Fibroblast of upper back skin (primary cell): Measurements from ENCODE around the gene ZNF777.
"Not testable (repeated sequence)": the region's sequence is repeated elsewhere in the genome, so short reads cannot be mapped to it uniquely, and the experiment has no call there.

ENCODE experiments used
- DNase-seq: peaks from one replicate; pipeline ENCODE4 v3.0.0-alpha.2; 2013

Gene ZNF777

GRCh38 chr7:149409895-149410294 is 51.0 kb downstream of the ZNF777 start:
- no peak for DNase-seq

DNA sequence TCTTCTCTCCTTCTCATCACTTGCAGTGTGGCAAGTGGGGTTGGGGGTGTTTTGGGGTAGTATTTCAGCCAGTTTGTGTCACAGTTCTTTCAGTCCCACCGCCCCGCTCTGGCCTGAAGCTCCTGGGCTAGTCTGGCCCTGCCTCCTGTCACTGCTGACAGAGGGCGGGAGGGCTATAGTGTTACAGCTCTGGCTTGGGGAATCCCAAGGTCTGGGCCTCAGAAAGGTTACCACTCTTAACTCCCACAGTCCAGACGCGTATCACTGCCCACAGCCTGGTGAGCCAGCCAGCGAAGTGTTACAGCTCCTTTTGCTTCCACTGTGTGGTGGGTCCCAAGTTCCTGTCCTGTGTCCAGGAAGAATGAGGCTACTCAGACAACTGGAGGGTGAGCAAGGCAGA is 56.0 kb downstream of the ZNF777 start:
- DNase-seq: no peak

DNA sequence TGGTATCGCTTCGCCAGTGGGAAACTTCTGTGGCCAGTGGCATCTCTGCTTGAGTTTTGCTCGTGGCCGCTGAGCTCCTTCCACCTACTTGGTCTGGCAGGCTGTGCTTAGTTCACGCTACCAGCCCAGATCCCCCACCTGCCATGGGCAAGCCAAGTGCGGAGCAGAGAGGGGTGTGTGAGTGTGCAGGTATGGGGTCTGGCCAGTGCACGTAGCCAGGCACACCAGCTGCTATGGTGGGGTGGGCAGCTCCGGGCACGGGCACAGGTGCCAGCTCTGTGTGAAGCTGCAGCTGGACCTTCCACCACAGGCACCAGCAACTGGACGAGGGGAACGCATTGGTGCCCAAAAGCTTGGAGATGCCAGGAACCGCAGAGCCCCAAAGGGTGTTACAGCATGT is 56.5 kb downstream of the ZNF777 start:
- no peak for DNase-seq

GRCh38 chr7:149398195-149398820 is 62.6 kb downstream of the ZNF777 start:
- no peak for DNase-seq

DNA sequence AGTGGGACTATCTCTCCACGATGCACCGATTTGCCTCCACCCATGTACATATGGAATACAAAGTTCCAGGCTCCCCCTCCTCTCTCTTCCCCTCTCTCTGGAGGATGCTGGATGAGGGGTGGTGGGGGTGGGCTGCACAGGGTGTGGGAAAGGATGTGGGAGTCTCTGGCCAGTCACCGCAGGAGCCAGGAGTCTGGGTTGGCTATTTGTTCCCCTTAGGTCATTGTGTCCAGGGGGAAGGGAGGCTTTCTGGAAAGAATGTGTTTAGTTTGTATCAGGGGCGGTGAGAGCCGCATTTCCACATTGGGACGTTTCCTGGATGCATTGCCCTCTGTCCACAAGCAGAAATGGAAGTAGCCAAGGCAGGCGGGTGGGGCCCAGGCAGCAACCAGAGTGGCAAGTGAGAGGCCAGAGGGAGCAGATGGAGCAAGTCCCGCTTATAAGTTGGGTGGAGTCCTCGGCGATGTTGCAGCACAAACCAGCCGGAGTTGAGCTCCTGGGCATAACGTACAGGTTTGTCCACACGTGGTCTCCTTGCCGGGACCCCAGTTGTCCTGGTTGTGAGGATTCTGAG is 63.3 kb downstream of the ZNF777 start:
- no peak for DNase-seq

DNA sequence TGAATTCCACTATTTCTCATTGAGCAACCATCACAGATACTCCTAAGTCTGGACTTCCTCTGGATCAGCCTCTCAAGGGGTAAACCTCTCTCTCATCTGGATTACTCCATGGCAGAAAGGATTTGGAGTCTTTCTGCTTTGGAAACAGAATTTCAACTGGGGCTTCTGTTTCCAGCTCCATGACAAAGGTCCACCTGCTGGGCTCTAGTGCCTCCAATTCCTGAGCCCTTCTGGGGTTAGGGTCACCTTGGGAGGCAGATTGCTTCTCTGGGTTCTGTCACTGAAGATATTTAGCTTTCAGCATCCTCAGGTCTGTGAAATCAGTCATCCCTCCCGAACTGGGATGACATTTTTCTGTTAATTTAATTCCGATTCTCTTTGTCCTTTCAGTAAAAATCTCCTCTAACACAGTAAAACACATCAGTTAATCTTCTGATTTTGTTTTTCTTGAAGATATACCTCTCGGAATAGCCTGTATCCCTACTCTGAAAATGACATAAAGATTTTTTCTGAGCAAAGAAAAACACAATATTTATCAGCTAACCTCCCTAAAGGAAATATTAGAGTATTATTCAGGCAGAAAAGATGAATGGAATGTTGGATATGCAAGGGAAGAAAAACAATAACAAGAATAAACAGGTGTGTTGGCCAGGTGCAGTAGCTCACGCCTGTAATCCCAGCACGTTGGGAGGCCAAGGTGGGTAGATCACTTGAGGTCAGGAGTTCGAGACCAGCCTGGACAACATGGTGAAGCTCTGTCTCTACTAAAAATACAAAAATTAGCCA is 72.1 kb downstream of the ZNF777 start:
- not testable (repeated sequence) for DNase-seq

DNA sequence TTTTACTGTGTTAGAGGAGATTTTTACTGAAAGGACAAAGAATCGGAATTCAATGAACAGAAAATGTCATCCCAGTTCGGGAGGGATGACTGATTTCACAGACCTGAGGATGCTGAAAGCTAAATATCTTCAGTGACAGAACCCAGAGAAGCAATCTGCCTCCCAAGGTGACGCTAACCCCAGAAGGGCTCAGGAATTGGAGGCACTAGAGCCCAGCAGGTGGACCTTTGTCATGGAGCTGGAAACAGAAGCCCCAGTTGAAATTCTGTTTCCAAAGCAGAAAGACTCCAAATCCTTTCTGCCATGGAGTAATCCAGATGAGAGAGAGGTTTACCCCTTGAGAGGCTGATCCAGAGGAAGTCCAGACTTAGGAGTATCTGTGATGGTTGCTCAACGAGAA is 74.3 kb downstream of the ZNF777 start:
- not testable (repeated sequence) for DNase-seq

GRCh38 chr7:149385195-149385950 is 75.5 kb downstream of the ZNF777 start:
- DNase-seq: no peak
